B cell (primary cell): ENCODE results near the gene LMX1B. TPM values are rescaled to one million over a fixed set of nuclear protein-coding genes. Genes with fewer than 3 reads are reported as not detected.

Experiments
- ATAC-seq: fragments of 200-7000 bp; cut with Tn5 transposase; one replicate; pipeline ENCODE4 v1.10.0; 2021; ENCODE audit warnings: low read depth, mild to moderate bottlenecking, moderate number of reproducible peaks, moderate library complexity
- CTCF ChIA-PET: fragments of 350-600 bp; sonication (Branson Sonifier 250); formaldehyde crosslinking; loops from one replicate; lab custom pipeline; 2021; ENCODE audit warnings: antibody characterized with exemption, inconsistent platforms; lab: Charles Lee
- POLR2A ChIA-PET: fragments of 350-600 bp; sonication (Branson Sonifier 250); formaldehyde crosslinking; loops from one replicate; lab custom pipeline; 2021; ENCODE audit warnings: antibody characterized with exemption; lab: Charles Lee
- DNase-seq: peaks from one replicate; pipeline ENCODE4 v3.0.0; 2013
- H2AFZ ChIP-seq: 2 replicates; pipeline ENCODE4 v1.6.1; 2012; ENCODE audit warnings: mild to moderate bottlenecking, low read depth, low read length; ENCODE audit not compliant: insufficient read depth, poor library complexity, severe bottlenecking
- H3K27ac ChIP-seq, 2 donors: 1 replicate in 1 of 2; 2 replicates in 1 of 2; pipeline ENCODE4 v1.5.1; 2012 to 2013; ENCODE audit warnings: low read length in 2 of 2, mild to moderate bottlenecking in 2 of 2, moderate library complexity in 1 of 2
- H3K27me3 ChIP-seq, 4 experiments: fragments of 200-600 bp in 1 of 4; sonication (generic) in 1 of 4; replicated peaks in 1 of 4; 1 replicate in 2 of 4; 2 replicates in 2 of 4; pipeline versions ENCODE4 v1.6.1 to v1.7.0; 2013 to 2016; ENCODE audit warnings: low read length in 3 of 4, mild to moderate bottlenecking in 2 of 4, mixed read lengths in 1 of 4, moderate library complexity in 1 of 4; ENCODE audit not compliant: insufficient read depth in 4 of 4, control insufficient read depth in 3 of 4; ENCODE audit errors: control extremely low read depth in 1 of 4
- H3K36me3 ChIP-seq, 2 experiments: replicated peaks in 1 of 2; 1 replicate in 1 of 2; 2 replicates in 1 of 2; pipeline versions ENCODE4 v1.6.1 to v1.7.1; 2013; ENCODE audit warnings: low read length in 1 of 2; ENCODE audit not compliant: insufficient read depth in 2 of 2, control insufficient read depth in 1 of 2; ENCODE audit errors: control extremely low read depth in 1 of 2, extremely low read depth in 1 of 2
- H3K4me1 ChIP-seq, 2 donors: fragments of 200-600 bp in 1 of 2; sonication (generic) in 1 of 2; 1 replicate in 1 of 2; 2 replicates in 1 of 2; pipeline versions ENCODE4 v1.5.1 to v1.6.1; 2013 to 2017; ENCODE audit warnings: low read length in 2 of 2; ENCODE audit not compliant: control insufficient read depth in 2 of 2, insufficient read depth in 2 of 2
- H3K4me2 ChIP-seq: replicated peaks from 2 replicates; pipeline ENCODE3; 2012; ENCODE audit warnings: mild to moderate bottlenecking, low read depth, low read length; ENCODE audit not compliant: poor library complexity, severe bottlenecking
- H3K4me3 ChIP-seq, 5 experiments: fragments of 200-600 bp in 1 of 5; sonication (generic) in 1 of 5; 1 replicate in 3 of 5; 2 replicates in 2 of 5; pipeline versions ENCODE4 v1.5.1 to v1.7.0; 2011 to 2016; ENCODE audit warnings: low read length in 4 of 5, mild to moderate bottlenecking in 4 of 5, low read depth in 2 of 5, control low read depth in 1 of 5, moderate library complexity in 1 of 5; ENCODE audit not compliant: insufficient read depth in 1 of 5; ENCODE audit errors: control extremely low read depth in 1 of 5, extremely low read depth in 1 of 5
- H3K79me2 ChIP-seq: fragments of 200-600 bp; sonication (generic); one replicate; pipeline ENCODE4 v1.6.0; 2016; ENCODE audit warnings: low read length; ENCODE audit not compliant: control insufficient read depth, insufficient read depth
- H3K9ac ChIP-seq: fragments of 200-600 bp; sonication (generic); 2 replicates; pipeline ENCODE4 v1.6.1; 2017; ENCODE audit warnings: mild to moderate bottlenecking, low read length, moderate library complexity
- H3K9me3 ChIP-seq, 3 donors: one replicate each; pipeline versions ENCODE4 v1.6.1 to v1.7.1; 2013; ENCODE audit warnings: low read length in 2 of 3; ENCODE audit not compliant: control insufficient read depth in 2 of 3, insufficient read depth in 1 of 3; ENCODE audit errors: control extremely low read depth in 1 of 3
- H4K20me1 ChIP-seq: 2 replicates; pipeline ENCODE4 v1.6.0; 2012; ENCODE audit warnings: mild to moderate bottlenecking, low read length; ENCODE audit not compliant: insufficient read depth, control insufficient read depth, poor library complexity, severe bottlenecking
- H3K27ac Mint-ChIP-seq: one replicate; pipeline ENCODE4 v1.8.0; 2021; ENCODE audit warnings: mixed read lengths
- H3K27me3 Mint-ChIP-seq: one replicate; pipeline ENCODE4 v1.8.0; 2021; ENCODE audit warnings: mixed read lengths
- H3K4me1 Mint-ChIP-seq: one replicate; pipeline ENCODE4 v1.8.0; 2021; ENCODE audit warnings: mixed read lengths
- H3K4me3 Mint-ChIP-seq: one replicate; pipeline ENCODE4 v1.8.0; 2021; ENCODE audit warnings: mixed read lengths
- H3K9me3 Mint-ChIP-seq: one replicate; pipeline ENCODE4 v1.8.0; 2022; ENCODE audit warnings: mixed read lengths; ENCODE audit not compliant: insufficient read depth
- CTCF ChIP-seq: fragments of 200-600 bp; IDR thresholded peaks from one replicate; pipeline ENCODE4 v1.8.0; 2022; ENCODE audit warnings: antibody characterized with exemption, mild to moderate bottlenecking
- EZH2 ChIP-seq: IDR thresholded peaks from 2 replicates; pipeline ENCODE4 v1.6.1; 2012; ENCODE audit warnings: borderline replicate concordance, low read depth, mild to moderate bottlenecking, moderate library complexity, low read length; ENCODE audit not compliant: insufficient read depth, poor library complexity, severe bottlenecking
- WGBS: methylation state at CpG from one replicate; pipeline ENCODE4 v1.1.5; 2013; ENCODE audit warnings: missing lambda C conversion rate; ENCODE audit not compliant: insufficient coverage; 5-methylcytosine and 5-hydroxymethylcytosine counted together
- intact Hi-C: fragments of 100-400 bp; cut with micrococcal nuclease; formaldehyde crosslinking; loops from one replicate; pipeline ENCODE4 v1.10.0; 2022
- polyA plus RNA-seq: library from polyadenylated mRNA; depleted of rRNA; stranded (reverse); fragments of >200 nt; gene quantifications from 2 replicates; pipeline ENCODE4 v1.2.3, GENCODE V29; 2012
- total RNA-seq, 2 donors: library from RNA; stranded (reverse); fragments of 120-200 nt in 1 of 2; gene quantifications; 1 replicate in 1 of 2; 2 replicates in 1 of 2; pipeline versions ENCODE4 v1.2.3 to v1.2.4, GENCODE V29; 2013 to 2022

Gene LMX1B
- total and polyA plus RNA-seq, 2 donors (not counting 1 experiment from before 2014, with no cell fraction given) = not detected

- Mint-ChIP-seq H3K9me3 (no peaks in the 10 kb centered on the region), H3K27me3 (peaks cover 37% of the 10 kb centered on the region), H3K4me3 (peak overlapping the region; percentile 78), H3K27ac (peak overlapping the region; percentile 65), H3K4me1 (peaks cover 15% of the 10 kb centered on the region)
- H4K20me1 ChIP-seq = no peaks in the 10 kb centered on the region
- ATAC-seq (peak; percentile 86), DNase-seq (peak; percentile 90)
- no peaks in the 10 kb centered on the region for H3K9me3 ChIP-seq
- ChIA-PET CTCF (interaction anchor here (0.6 to 12.9 kb wide), 22 partner anchors 13 to 131 kb away, joined by 3 to 680 read pairs (median 11); partner anchors contain the start of gene ZBTB43), POLR2A (interaction anchor here (1.2 to 2.6 kb wide), 2 partner anchors 18 to 76 kb away, joined by 6 to 8 read pairs; no protein-coding TSS in a partner anchor)
- H3K27ac ChIP-seq = no peak overlapping the region
- peak overlapping the region in 4 of 5 experiments; percentile 17 to 26 (median 20) for H3K4me3 ChIP-seq
- H3K4me2 ChIP-seq = peak overlapping the region; percentile 72
- WGBS = 14% methylated on average over 34 of the region's 36 CpGs
- H3K79me2 ChIP-seq = no peaks in the 10 kb centered on the region
- H3K36me3 ChIP-seq = no peaks in the 10 kb centered on the region
- TF ChIP-seq CTCF = peak; percentile 89
- TF ChIP-seq EZH2 = no peak
- peaks cover 0 to 29% (median 19%) of the 10 kb centered on the region in 4 experiments for H3K27me3 ChIP-seq
- peaks cover 13 to 16% of the 10 kb centered on the region in 2 donors for H3K4me1 ChIP-seq
- H2AFZ ChIP-seq = peak overlapping the region; percentile 74
- intact Hi-C loops = loop anchor here (1.0 kb wide), 2 partner anchors 17 to 76 kb away; no protein-coding TSS in a partner anchor
- H3K9ac ChIP-seq = peak overlapping the region; percentile 39
Observed at GRCh38 chr9:126704892-126705766, 91.4 kb downstream of the LMX1B start.
